Muscle layer of colon (tissue), 2 donors: ENCODE results near the gene OPCML.

Source experiments
- H3K27ac ChIP-seq: one replicate; pipeline ENCODE4 v1.7.0; 2013; ENCODE audit warnings: low read depth, mild to moderate bottlenecking, low read length, moderate library complexity
- H3K27me3 ChIP-seq, 2 donors: one replicate each; pipeline ENCODE4 v1.7.0; 2013; ENCODE audit warnings: low read length in 2 of 2, mild to moderate bottlenecking in 2 of 2; ENCODE audit not compliant: insufficient read depth in 2 of 2, control insufficient read depth in 1 of 2
- H3K36me3 ChIP-seq: one replicate; pipeline ENCODE4 v1.7.0; 2013; ENCODE audit warnings: mild to moderate bottlenecking, low read length; ENCODE audit not compliant: insufficient read depth
- H3K4me1 ChIP-seq: one replicate; pipeline ENCODE4 v1.7.0; 2013; ENCODE audit warnings: mild to moderate bottlenecking, low read length; ENCODE audit not compliant: insufficient read depth
- H3K4me3 ChIP-seq, 2 donors: one replicate each; pipeline ENCODE4 v1.7.0; 2013; ENCODE audit warnings: low read length in 2 of 2, low read depth in 1 of 2, mild to moderate bottlenecking in 1 of 2, moderate library complexity in 1 of 2
- H3K9ac ChIP-seq: one replicate; pipeline ENCODE4 v1.7.0; 2013; ENCODE audit warnings: low read length
- H3K9me3 ChIP-seq: one replicate; pipeline ENCODE4 v1.7.0; 2013; ENCODE audit warnings: mild to moderate bottlenecking, low read length
- donor health status: abdominal sarcoma.
- donor health status: Adenocarcinoma of cecum.

Gene OPCML

DNA sequence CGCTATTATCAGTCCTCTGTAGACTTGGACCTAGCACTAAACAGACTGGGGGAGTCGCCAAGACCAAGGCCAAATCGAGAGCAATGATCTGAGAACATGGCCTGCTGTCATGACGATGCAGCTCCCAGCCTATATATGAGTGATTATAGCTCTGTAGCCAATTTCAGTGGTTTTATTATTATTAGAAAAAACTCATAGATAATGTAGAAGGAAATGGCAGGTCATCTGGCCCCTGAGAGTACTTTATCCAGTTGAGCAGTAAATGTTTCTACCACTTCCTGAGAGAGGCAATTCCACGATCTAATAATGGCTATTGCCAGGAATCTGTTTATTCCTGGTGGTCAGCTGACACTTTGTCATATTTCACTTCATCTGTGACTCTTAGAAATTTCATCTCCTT lies 666.7 kb downstream of the OPCML start:
- Histone ChIP-seq H3K9ac (no peak overlapping the region), H3K36me3 (no peaks in the 10 kb centered on the region), H3K27ac (no peak overlapping the region), H3K9me3 (no peaks in the 10 kb centered on the region), H3K27me3 (no peaks in the 10 kb centered on the region), H3K4me3 (no peak overlapping the region), H3K4me1 (no peaks in the 10 kb centered on the region)

DNA sequence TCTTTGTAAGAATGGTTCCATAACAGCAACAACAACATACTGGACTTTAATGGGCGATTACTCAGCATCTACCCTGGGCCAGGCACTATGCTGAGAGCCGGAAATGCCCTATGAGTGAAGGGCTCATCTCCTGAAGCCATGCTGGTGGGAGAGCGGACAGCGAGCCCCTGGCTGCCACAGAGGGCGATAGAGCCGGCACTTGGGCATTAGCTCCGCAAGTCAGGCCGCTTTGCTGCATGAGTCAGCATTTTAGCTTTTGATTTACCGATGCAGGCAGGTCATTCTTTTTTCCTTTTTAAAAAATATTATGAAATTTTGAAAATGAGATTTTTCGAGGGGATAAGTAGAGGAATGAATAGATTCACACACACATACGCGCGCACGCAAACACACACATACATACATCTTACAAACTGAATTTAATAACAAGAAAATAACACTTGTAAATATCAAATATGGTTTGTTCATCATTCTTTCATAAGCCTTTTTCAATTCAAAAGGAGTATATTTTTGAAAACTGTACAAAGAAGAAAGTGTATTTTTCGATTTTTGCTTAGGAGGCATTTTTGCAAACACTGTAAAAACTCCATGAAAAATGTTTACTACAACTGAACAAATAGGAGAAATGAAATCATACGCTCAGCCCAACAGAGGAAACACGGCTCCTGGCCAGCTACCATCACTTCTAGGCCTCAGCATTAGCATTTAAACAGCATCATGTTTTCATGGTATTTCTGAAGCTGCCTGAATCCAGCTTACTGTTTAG lies 667.3 kb downstream of the OPCML start:
- Histone ChIP-seq H3K36me3 (no peaks in the 10 kb centered on the region), H3K27ac (no peak overlapping the region), H3K9me3 (no peaks in the 10 kb centered on the region), H3K27me3 (no peaks in the 10 kb centered on the region), H3K4me3 (no peak overlapping the region), H3K9ac (no peak overlapping the region), H3K4me1 (no peaks in the 10 kb centered on the region)

GRCh38 chr11:132862933-132863332 lies 669.4 kb downstream of the OPCML start:
- H3K4me3 ChIP-seq = no peak overlapping the region

DNA sequence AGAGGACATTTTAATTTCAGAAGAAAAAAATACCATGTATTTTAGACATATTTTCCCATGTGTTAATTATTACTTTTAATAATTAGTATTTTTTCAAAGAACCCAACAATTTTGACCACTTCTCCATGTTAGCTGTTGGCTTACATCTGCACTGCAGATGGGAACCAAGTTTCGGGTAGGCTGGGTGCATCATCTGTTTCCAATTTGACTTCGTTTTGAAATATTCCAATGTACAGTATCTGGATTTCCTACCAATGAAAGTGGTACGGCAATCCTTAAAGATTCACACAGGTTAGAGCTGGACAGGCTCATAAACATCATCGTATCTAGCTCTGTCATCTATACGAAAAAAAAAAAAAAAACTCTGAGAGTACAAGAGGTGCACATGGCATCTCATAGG lies 670.2 kb downstream of the OPCML start:
- no peak overlapping the region for H3K9ac ChIP-seq
- no peaks in the 10 kb centered on the region for H3K9me3 ChIP-seq
- no peak overlapping the region for H3K27ac ChIP-seq
- H3K4me3 ChIP-seq = no peak overlapping the region
- no peaks in the 10 kb centered on the region for H3K36me3 ChIP-seq
- H3K27me3 ChIP-seq = no peaks in the 10 kb centered on the region
- H3K4me1 ChIP-seq = no peaks in the 10 kb centered on the region

More at GRCh38 chr11:132862933-132863332, 669.4 kb downstream of the OPCML start:
- Histone ChIP-seq H3K27me3 (no peaks in the 10 kb centered on the region), H3K9me3 (no peaks in the 10 kb centered on the region), H3K27ac (no peak overlapping the region), H3K4me1 (no peaks in the 10 kb centered on the region), H3K9ac (no peak overlapping the region), H3K36me3 (no peaks in the 10 kb centered on the region)

DNA sequence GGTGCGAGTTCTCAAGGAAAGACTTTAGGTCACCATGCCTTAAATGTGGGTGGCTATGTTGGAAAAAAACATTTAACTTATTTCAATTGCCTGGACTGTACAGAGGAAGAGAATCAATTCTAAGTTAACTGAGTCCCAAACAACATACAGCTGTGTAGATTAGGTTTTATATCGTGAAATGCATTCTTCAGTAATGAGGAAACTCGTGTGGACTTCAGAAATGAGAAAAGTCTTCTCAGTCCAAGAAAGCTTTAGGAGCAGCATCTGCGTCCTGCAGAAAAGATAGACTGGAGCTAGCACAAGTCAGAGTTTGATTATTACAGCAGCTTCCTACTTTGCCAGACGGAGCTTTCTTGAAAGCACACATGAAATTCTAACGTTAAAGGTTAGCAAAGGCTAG lies 673.0 kb downstream of the OPCML start:
- Histone ChIP-seq H3K4me3 (no peak overlapping the region), H3K27ac (no peak overlapping the region), H3K9ac (no peak overlapping the region), H3K9me3 (no peaks in the 10 kb centered on the region), H3K36me3 (no peaks in the 10 kb centered on the region), H3K27me3 (no peaks in the 10 kb centered on the region), H3K4me1 (no peaks in the 10 kb centered on the region)

DNA sequence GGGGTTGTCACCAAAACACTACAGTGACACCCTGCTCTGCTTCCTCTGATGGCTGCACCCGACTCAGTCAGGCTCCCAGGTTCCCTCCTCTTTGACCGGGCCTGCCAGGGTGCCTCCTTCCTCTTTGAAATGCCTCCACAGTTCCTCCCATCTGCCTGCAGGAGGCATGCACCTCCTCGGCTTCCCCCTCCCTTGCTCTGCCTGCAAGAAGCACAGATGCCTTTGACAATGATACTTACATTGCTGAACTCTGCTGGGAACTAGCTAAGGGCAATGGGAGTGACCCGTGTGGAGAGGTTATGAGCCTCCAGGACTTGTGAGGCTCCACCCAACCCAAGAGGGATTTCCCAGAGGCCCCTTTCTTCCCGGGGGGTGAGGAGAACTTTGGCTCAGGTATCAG lies 674.1 kb downstream of the OPCML start:
- Histone ChIP-seq H3K27me3 (no peaks in the 10 kb centered on the region), H3K9me3 (no peaks in the 10 kb centered on the region), H3K4me1 (no peaks in the 10 kb centered on the region), H3K36me3 (no peaks in the 10 kb centered on the region), H3K27ac (no peak overlapping the region), H3K9ac (no peak overlapping the region), H3K4me3 (no peak overlapping the region)

- no peaks in the 10 kb centered on the region for H3K27me3 ChIP-seq
- no peaks in the 10 kb centered on the region for H3K4me1 ChIP-seq
- H3K4me3 ChIP-seq = no peak overlapping the region
- H3K9ac ChIP-seq = no peak overlapping the region
- no peak overlapping the region for H3K27ac ChIP-seq
- no peaks in the 10 kb centered on the region for H3K36me3 ChIP-seq
- H3K9me3 ChIP-seq = no peaks in the 10 kb centered on the region
These were observed 676.3 kb downstream of the OPCML start for GRCh38 chr11:132856032-132856431.

- no peaks in the 10 kb centered on the region for H3K4me1 ChIP-seq
- H3K9me3 ChIP-seq = no peaks in the 10 kb centered on the region
- H3K4me3 ChIP-seq = no peak overlapping the region
- H3K27me3 ChIP-seq = no peaks in the 10 kb centered on the region
- H3K27ac ChIP-seq = no peak overlapping the region
- no peak overlapping the region for H3K9ac ChIP-seq
- no peaks in the 10 kb centered on the region for H3K36me3 ChIP-seq
These were observed 676.8 kb downstream of the OPCML start for GRCh38 chr11:132855516-132855915.

DNA sequence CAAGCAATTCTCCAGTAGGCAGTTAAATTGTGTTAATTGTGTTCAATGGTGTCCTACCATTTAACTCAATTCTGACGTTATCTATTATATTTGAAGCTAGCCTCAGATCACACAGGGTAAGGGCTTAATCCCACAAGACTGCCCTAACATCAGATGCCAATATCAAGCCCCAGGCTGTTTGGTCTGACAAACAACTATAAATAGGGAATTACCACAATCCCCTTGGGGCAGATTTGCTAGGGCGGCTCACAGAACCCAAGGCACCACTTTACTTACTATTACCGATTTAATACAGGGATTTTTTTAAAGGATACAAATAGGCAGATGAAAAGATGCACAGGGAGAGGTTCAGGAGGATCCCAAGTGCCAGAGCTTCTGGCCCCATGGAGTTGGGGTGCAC lies 678.4 kb downstream of the OPCML start:
- Histone ChIP-seq H3K9ac (no peak overlapping the region), H3K27ac (no peak overlapping the region), H3K9me3 (no peaks in the 10 kb centered on the region), H3K27me3 (no peaks in the 10 kb centered on the region), H3K4me3 (no peak overlapping the region), H3K4me1 (no peaks in the 10 kb centered on the region), H3K36me3 (no peaks in the 10 kb centered on the region)

DNA sequence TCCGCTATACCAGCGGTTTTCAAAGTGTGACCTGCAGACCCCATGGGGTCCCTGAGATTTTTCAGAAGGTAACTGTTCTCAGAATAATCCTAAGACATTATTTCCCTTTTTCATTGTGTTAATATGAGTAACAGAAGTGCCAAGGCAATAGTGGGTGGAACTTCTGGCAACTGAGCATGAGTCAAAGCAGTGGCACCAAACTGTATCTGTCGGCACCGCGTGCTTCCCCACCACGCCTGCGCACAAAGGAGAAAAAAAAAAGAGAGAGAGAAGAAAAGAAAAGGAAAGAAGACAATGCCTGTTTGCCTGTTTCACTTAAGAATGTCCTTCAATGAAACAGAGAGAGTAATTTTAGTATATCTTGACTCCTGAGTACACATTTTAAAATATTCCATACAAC lies 679.9 kb downstream of the OPCML start:
- H3K27ac ChIP-seq = no peak overlapping the region
- no peaks in the 10 kb centered on the region for H3K9me3 ChIP-seq
- no peaks in the 10 kb centered on the region for H3K27me3 ChIP-seq
- no peak overlapping the region for H3K4me3 ChIP-seq
- no peak overlapping the region for H3K9ac ChIP-seq
- H3K4me1 ChIP-seq = no peaks in the 10 kb centered on the region
- no peaks in the 10 kb centered on the region for H3K36me3 ChIP-seq

DNA sequence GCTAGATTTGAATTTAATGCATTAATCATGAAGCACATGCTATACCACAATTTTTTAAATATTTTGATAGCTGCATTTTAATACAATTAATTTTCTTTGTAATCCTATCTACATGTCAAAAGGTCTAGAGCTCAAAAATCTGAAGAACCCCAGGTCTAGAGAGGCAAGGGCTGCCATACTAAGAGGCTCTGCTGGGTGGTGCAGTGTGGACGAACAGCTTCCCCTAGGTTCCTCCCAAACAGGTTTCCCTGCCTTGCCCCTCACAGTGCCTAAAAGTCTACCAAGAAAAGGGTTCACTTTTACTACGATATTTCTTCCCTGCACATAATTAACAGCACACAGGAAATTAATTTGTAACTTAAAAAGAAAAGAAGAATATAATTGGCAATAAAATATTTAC lies 681.1 kb downstream of the OPCML start:
- Histone ChIP-seq H3K9ac (no peak overlapping the region), H3K4me1 (no peaks in the 10 kb centered on the region), H3K4me3 (no peak overlapping the region), H3K36me3 (no peaks in the 10 kb centered on the region), H3K27me3 (no peaks in the 10 kb centered on the region), H3K9me3 (no peaks in the 10 kb centered on the region), H3K27ac (no peak overlapping the region)

DNA sequence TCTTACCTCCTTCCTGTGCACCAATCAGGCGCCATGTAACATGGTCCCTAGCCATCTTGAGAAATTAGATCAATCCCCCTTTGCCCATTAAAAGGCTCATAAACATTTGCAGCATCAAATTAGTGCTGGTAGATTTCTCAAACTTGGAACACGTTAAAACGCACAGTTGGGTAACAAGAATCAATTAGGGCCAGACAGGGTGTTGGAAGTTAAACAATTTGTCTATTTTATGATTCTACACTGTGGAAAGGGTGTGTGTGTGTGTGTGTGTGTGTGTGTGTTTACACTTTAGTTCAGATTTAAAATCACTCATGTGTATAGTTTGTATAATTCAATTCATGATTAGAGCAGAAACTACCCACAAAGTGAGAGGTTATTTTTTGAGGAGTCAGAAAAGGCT lies 682.0 kb downstream of the OPCML start:
- Histone ChIP-seq H3K9me3 (no peaks in the 10 kb centered on the region), H3K4me1 (no peaks in the 10 kb centered on the region), H3K27me3 (no peaks in the 10 kb centered on the region), H3K36me3 (no peaks in the 10 kb centered on the region), H3K9ac (no peak overlapping the region), H3K4me3 (no peak overlapping the region), H3K27ac (no peak overlapping the region)
